ENCODE results near the gene FAM161B.

FAM161B gene

GRCh38 chr14:73991092-73991491 is 41.2 kb upstream of the FAM161B start:
- no peak overlapping the region for H3K27ac ChIP-seq
- TF ChIP-seq ZFX (IDR thresholded peaks at IDR 0.05), result no peak
- TF ChIP-seq, protein P1, sequence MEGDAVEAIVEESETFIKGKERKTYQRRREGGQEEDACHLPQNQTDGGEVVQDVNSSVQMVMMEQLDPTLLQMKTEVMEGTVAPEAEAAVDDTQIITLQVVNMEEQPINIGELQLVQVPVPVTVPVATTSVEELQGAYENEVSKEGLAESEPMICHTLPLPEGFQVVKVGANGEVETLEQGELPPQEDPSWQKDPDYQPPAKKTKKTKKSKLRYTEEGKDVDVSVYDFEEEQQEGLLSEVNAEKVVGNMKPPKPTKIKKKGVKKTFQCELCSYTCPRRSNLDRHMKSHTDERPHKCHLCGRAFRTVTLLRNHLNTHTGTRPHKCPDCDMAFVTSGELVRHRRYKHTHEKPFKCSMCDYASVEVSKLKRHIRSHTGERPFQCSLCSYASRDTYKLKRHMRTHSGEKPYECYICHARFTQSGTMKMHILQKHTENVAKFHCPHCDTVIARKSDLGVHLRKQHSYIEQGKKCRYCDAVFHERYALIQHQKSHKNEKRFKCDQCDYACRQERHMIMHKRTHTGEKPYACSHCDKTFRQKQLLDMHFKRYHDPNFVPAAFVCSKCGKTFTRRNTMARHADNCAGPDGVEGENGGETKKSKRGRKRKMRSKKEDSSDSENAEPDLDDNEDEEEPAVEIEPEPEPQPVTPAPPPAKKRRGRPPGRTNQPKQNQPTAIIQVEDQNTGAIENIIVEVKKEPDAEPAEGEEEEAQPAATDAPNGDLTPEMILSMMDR (conservative IDR thresholded peaks at IDR 0.05), result no peak

- H3K27ac ChIP-seq, result peak overlapping the region; percentile 74
These were observed 38.8 kb upstream of the FAM161B start for GRCh38 chr14:73988656-73989055.

DNA sequence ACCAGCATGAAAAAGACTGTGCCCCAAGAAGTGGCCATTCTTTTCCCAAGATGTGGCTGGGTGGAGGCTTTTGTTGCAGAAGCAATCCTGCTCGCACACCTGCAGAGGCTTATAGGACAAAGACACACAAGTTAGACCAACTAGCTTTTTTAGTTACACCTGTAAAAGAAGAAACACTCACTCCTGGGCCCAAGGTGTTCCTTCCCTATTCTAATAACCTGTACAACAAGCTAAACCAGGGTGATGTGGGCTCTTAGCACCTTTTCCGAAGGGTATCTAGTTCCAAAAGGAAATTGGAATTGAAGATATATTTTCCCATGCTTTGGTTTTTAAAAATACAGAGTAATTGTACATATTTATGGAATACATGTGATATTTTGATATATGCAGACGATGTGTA is 38.2 kb upstream of the FAM161B start:
- TF ChIP-seq, protein P1 (conservative IDR thresholded peaks at IDR 0.05), result no peak
- TF ChIP-seq ZFX (IDR thresholded peaks at IDR 0.05), result no peak

DNA sequence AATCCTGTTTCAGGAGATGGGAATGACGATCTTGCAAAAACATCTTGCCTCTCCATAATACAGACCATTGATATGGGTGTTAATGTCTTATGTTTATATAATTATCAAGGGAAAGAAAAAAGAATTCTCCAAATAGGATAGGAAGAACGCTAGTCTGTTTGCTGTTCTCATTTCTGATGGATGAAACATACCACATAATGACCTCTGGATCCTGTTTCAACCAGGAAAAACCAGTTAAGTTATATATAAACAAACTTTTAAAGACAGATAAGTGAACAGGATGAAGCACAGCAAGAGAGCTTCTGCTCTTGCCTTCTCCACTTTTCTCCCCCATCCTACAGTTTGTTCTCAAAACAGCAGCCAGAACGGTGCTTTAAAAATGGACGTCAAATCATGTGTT is 28.0 kb upstream of the FAM161B start:
- TF ChIP-seq, protein P1 (conservative IDR thresholded peaks at IDR 0.05), result no peak
- no peak for TF ChIP-seq ZFX (IDR thresholded peaks at IDR 0.05)
- peak overlapping the region; percentile 71 for H3K27ac ChIP-seq

More for the DNA sequence above, 38.2 kb upstream of the FAM161B start:
- H3K27ac ChIP-seq, result peak overlapping the region; percentile 75

DNA sequence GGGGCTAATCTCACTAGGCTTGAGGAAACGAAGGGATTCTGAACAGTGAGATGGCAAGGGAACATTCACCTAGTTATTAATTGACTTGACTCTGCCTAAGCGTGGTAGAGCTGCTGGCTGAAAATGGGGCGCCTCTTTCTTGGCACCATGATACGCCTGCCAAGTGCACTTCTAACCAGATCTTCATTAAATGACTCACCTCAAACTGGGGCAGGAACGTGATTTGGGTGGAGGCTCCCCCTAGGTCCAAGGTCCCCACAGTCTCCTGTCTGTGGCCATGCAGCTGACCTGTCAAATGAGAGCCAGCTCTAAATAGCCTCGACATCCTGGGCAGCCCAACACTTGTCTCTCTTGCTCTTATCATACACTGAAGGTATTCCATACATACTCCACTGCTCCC is 26.2 kb upstream of the FAM161B start:
- TF ChIP-seq ZFX (IDR thresholded peaks at IDR 0.05), result no peak
- TF ChIP-seq, protein P1 (conservative IDR thresholded peaks at IDR 0.05), result no peak
- peak overlapping the region; percentile 71 for H3K27ac ChIP-seq

- no peak overlapping the region for H3K27ac ChIP-seq
- TF ChIP-seq, protein P1 (conservative IDR thresholded peaks at IDR 0.05), result no peak
- no peak for TF ChIP-seq ZFX (IDR thresholded peaks at IDR 0.05)
These were observed 23.6 kb upstream of the FAM161B start for GRCh38 chr14:73973497-73973896.

GRCh38 chr14:73968885-73969284 is 19.0 kb upstream of the FAM161B start:
- H3K27ac ChIP-seq, result no peak overlapping the region
- TF ChIP-seq ZFX (IDR thresholded peaks at IDR 0.05), result no peak
- TF ChIP-seq, protein P1 (conservative IDR thresholded peaks at IDR 0.05), result no peak

GRCh38 chr14:73965216-73965615 is 15.3 kb upstream of the FAM161B start:
- H3K27ac ChIP-seq, result no peak overlapping the region
- TF ChIP-seq, protein P1 (conservative IDR thresholded peaks at IDR 0.05), result no peak
- TF ChIP-seq ZFX (IDR thresholded peaks at IDR 0.05), result no peak

Measured in C4-2B (cell line).